Neutrophil (primary cell): ENCODE results near the gene ZNF350.
"Not testable (repeated sequence)": the region's sequence is repeated elsewhere in the genome, so short reads cannot be mapped to it uniquely, and the experiment has no call there.

Experiments
- H3K27ac ChIP-seq: fragments of 200-600 bp; sonication (generic); 2 replicates; pipeline ENCODE4 v1.5.1; 2016; ENCODE audit warnings: mild to moderate bottlenecking, moderate library complexity
- H3K27me3 ChIP-seq: fragments of 200-600 bp; sonication (generic); 2 replicates; pipeline ENCODE4 v1.6.0; 2016; ENCODE audit warnings: mild to moderate bottlenecking
- H3K36me3 ChIP-seq: fragments of 200-600 bp; sonication (generic); 2 replicates; pipeline ENCODE4 v1.5.1; 2017
- H3K4me1 ChIP-seq, 2 experiments: fragments of 200-600 bp in 1 of 2; sonication (generic) in 1 of 2; 1 replicate in 1 of 2; 2 replicates in 1 of 2; pipeline versions ENCODE4 v1.5.1 to v1.6.1; 2013 to 2016; ENCODE audit warnings: low read depth in 1 of 2, low read length in 1 of 2, mild to moderate bottlenecking in 1 of 2, moderate library complexity in 1 of 2; ENCODE audit not compliant: control insufficient read depth in 1 of 2, insufficient read depth in 1 of 2
- H3K4me3 ChIP-seq, 2 experiments: fragments of 200-600 bp in 1 of 2; sonication (generic) in 1 of 2; 1 replicate in 1 of 2; 2 replicates in 1 of 2; pipeline ENCODE4 v1.5.1; 2013 to 2016; ENCODE audit warnings: low read depth in 1 of 2, low read length in 1 of 2, mild to moderate bottlenecking in 1 of 2, moderate library complexity in 1 of 2
- H3K9me3 ChIP-seq: fragments of 200-600 bp; sonication (generic); 2 replicates; pipeline ENCODE4 v1.5.1; 2016
- TF ChIP-seq, protein P1 (sequence below): fragments of 200-600 bp; sonication (generic); IDR thresholded peaks from 2 replicates; pipeline ENCODE4 v1.5.1; 2016; ENCODE audit warnings: antibody characterized with exemption

The ZNF350 gene

DNA sequence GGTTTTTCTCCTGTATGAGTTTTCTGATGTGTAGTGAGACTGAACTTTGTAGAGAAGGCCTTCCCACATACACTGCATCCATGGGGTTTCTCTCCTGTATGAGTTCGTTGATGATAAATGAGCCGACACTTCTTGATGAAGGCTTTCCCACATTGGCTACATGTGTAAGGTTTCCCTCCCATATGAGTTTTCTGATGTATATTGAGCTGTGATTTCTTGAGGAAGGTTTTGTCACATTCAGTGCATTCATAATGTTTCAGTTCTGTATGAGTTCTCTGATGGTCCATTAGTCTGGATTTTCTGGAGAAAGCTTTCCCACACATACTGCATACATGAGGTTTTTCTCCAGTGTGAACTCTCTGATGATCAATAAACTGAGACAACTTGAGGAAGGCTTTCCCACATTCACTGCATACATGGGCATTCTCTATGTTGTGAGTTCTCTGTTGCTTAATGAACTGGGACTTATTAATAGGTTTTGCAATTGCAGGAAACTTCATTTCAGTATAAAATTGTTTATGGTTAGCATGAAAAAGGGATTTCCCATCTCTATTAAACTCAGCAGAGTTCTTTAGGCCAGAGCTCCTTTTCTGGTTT is 7.5 kb upstream of the ZNF350 start:
- Histone ChIP-seq H3K27ac (no peak overlapping the region), H3K9me3 (peaks cover 66% of the 10 kb centered on the region), H3K4me3 (no peak overlapping the region), H3K4me1 (no peaks in the 10 kb centered on the region), H3K36me3 (peaks cover 10% of the 10 kb centered on the region), H3K27me3 (no peaks in the 10 kb centered on the region)
- TF ChIP-seq, protein P1, sequence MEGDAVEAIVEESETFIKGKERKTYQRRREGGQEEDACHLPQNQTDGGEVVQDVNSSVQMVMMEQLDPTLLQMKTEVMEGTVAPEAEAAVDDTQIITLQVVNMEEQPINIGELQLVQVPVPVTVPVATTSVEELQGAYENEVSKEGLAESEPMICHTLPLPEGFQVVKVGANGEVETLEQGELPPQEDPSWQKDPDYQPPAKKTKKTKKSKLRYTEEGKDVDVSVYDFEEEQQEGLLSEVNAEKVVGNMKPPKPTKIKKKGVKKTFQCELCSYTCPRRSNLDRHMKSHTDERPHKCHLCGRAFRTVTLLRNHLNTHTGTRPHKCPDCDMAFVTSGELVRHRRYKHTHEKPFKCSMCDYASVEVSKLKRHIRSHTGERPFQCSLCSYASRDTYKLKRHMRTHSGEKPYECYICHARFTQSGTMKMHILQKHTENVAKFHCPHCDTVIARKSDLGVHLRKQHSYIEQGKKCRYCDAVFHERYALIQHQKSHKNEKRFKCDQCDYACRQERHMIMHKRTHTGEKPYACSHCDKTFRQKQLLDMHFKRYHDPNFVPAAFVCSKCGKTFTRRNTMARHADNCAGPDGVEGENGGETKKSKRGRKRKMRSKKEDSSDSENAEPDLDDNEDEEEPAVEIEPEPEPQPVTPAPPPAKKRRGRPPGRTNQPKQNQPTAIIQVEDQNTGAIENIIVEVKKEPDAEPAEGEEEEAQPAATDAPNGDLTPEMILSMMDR = no peak

DNA sequence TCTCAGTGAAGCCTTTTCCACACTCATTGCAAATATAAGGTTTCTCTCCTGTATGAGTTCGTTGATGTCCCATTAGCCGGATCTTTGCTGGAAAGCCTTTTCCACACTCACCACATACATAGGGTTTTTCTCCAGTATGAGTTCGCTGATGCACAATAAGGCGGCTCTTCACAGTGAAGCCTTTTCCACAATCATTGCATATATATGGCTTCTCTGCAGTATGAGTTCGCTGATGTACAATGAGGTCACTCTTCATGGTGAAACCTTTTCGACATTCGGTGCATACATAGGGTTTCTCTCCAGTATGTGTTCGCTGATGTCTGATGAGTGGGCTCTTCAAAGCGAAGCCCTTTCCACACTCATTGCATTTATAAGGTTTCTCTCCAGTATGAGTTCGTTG is 6.8 kb upstream of the ZNF350 start:
- Histone ChIP-seq H3K27me3 (no peaks in the 10 kb centered on the region), H3K27ac (no peak overlapping the region), H3K4me3 (no peak overlapping the region), H3K9me3 (peaks cover 65% of the 10 kb centered on the region), H3K36me3 (peaks cover 5% of the 10 kb centered on the region), H3K4me1 (no peaks in the 10 kb centered on the region)
- TF ChIP-seq, protein P1 = no peak

DNA sequence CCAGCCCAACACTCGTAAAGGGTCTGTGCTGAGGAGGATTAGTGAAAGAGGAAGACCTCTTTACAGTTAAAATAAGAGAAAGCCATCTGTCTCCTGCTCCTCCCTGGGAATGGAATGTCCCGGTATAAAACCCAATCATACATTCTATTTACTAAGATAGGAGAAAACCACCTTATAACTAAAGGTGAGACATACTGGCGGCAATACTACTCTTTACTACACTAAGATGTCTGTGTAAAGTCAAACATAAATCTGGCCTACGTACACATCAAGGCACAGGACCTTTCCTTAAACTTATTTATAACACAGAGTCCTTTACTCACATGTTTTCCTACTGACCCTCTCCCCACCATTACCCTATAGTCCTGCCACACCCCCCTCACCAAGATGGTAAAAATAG is 3.3 kb downstream of the ZNF350 start:
- TF ChIP-seq, protein P1 = no peak
- H3K27me3 ChIP-seq = no peaks in the 10 kb centered on the region
- no peak overlapping the region for H3K27ac ChIP-seq
- H3K4me3 ChIP-seq = no peak overlapping the region
- peaks cover 12% of the 10 kb centered on the region for H3K9me3 ChIP-seq
- H3K4me1 ChIP-seq = peaks cover 38 to 40% of the 10 kb centered on the region in 2 experiments
- H3K36me3 ChIP-seq = no peaks in the 10 kb centered on the region

DNA sequence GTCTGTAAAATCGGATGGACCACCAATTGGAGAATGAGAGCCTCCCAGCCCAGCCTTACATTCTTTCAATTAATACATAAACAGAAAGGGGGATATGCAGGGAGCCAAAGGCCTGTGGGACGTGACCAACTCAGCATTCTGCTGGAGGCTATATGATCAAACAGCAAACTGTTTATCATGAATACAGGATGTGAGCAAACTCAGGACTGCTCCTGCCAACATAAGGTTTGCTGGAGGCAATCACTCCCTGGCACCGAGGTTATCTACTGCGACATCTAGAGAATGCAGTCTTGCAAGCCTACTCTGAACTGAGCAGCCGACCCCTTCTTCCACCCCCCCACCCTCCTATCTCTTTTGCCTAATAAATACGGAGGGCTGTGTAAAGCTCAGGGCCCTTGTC is 5.7 kb downstream of the ZNF350 start:
- H3K4me3 ChIP-seq, H3K9me3 ChIP-seq, H3K27me3 ChIP-seq, H3K36me3 ChIP-seq: not testable (repeated sequence)
- H3K4me1 ChIP-seq = peaks cover 30 to 32% of the 10 kb centered on the region in 2 experiments
- H3K27ac ChIP-seq = peak overlapping the region; percentile 59

DNA sequence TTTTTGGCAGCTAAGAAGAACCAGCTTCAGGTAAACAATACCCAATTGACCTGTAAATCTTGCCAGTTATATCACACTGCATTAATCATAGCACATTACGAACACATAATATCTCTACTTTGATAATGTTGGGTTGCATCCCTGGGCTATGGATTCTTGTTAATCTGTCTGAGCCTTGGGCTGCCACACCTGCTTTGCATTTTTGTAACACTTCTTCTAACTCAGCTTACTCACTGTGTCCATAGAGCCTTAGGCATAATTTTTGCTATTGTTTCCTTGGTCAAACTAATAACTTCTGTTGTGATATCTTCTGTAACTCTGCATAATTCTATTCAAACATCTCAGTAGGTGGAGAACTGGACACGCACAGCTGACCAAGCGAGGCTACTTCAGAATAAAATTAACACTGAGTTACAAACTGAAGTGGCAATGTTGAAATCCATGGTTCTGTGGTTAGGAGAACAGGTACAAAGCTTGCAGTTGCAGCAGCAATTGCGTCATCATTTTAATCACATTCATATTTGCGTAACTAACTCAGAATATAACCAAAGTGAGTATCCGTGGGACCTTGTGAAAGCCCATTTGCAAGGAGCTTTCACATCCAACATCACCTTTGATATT is 6.4 kb downstream of the ZNF350 start:
- H3K9me3 ChIP-seq = peaks cover 8% of the 10 kb centered on the region
- no peaks in the 10 kb centered on the region for H3K36me3 ChIP-seq
- H3K27me3 ChIP-seq = no peaks in the 10 kb centered on the region
- TF ChIP-seq, protein P1 = no peak
- no peak overlapping the region for H3K4me3 ChIP-seq
- H3K27ac ChIP-seq = peak overlapping the region; percentile 59
- H3K4me1 ChIP-seq = peaks cover 23 to 25% of the 10 kb centered on the region in 2 experiments

DNA sequence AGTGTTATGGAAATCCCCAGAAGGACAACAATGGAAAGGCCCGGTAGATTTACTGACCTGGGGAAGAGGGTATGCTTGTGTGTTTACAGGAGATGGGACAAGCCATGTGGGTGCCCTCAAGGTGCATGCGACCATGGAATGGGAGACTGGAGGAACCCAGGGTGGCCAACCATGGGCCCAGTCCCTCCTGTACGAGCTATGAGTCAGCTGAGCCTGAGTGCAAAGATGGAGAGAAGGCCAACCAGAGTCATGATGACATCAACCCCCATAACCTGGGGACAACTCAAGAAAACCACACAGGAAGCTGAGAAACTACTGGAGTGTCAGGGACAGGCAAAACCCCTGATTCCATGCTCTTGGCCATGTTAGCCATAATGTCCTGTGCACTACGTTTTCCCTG is 7.8 kb downstream of the ZNF350 start:
- Histone ChIP-seq H3K27me3 (no peaks in the 10 kb centered on the region), H3K9me3 (peaks cover 21% of the 10 kb centered on the region), H3K27ac (no peak overlapping the region), H3K4me1 (peaks cover 21 to 22% of the 10 kb centered on the region in 2 experiments), H3K36me3 (peaks cover 7% of the 10 kb centered on the region), H3K4me3 (no peak overlapping the region)
- TF ChIP-seq, protein P1 = no peak
